Transverse colon (tissue), 4 donors: ENCODE results near the gene SLC17A3. TPM values are rescaled to one million over a fixed set of nuclear protein-coding genes. Genes with fewer than 3 reads are reported as not detected.

Experiments used
- DNase-seq: peaks from one replicate; pipeline ENCODE4 v3.0.0-alpha.2; 2019
- H3K27ac ChIP-seq, 4 donors: fragments of 200-600 bp; sonication (generic); 2 replicates each; pipeline ENCODE4 v1.5.1; 2016 to 2018; ENCODE audit warnings: inconsistent platforms in 4 of 4
- H3K27me3 ChIP-seq: fragments of 200-600 bp; sonication (generic); 2 replicates; pipeline ENCODE4 v1.5.1; 2017; ENCODE audit warnings: inconsistent platforms
- H3K36me3 ChIP-seq, 4 donors: fragments of 200-600 bp; sonication (generic); 2 replicates each; pipeline ENCODE4 v1.5.1; 2017 to 2019; ENCODE audit warnings: inconsistent platforms in 4 of 4
- H3K4me1 ChIP-seq, 4 donors: fragments of 200-600 bp; sonication (generic); 2 replicates each; pipeline ENCODE4 v1.5.1; 2017 to 2020; ENCODE audit warnings: inconsistent platforms in 4 of 4
- H3K4me3 ChIP-seq, 4 donors: fragments of 200-600 bp; sonication (generic); 1 replicate in 1 of 4; 2 replicates in 3 of 4; pipeline versions ENCODE4 v1.5.1 to v1.6.1; 2017 to 2019; ENCODE audit warnings: inconsistent platforms in 4 of 4
- H3K9me3 ChIP-seq, 2 donors: fragments of 200-600 bp; sonication (generic); 2 replicates each; pipeline ENCODE4 v1.5.1; 2017 to 2019; ENCODE audit warnings: inconsistent platforms in 2 of 2
- EP300 ChIP-seq: sonication (generic); formaldehyde crosslinking; IDR thresholded peaks from one replicate; pipeline ENCODE4 v1.6.1; 2017; ENCODE audit warnings: antibody characterized with exemption, low read depth
- POLR2A ChIP-seq: fragments of 450-650 bp; IDR thresholded peaks from one replicate; pipeline ENCODE4 v1.6.1; 2016; ENCODE audit warnings: antibody characterized with exemption, mild to moderate bottlenecking, moderate library complexity
- POLR2AphosphoS5 ChIP-seq, 3 donors: sonication (generic); formaldehyde crosslinking; IDR thresholded peaks; one replicate each; pipeline ENCODE4 v1.6.1; 2016; ENCODE audit warnings: antibody characterized with exemption in 3 of 3
- WGBS, 2 donors: methylation state at CpG; one replicate each; pipeline ENCODE4 v1.1.5; 2018; ENCODE audit warnings: low coverage in 1 of 2; 5-methylcytosine and 5-hydroxymethylcytosine counted together
- in situ Hi-C, 4 donors: fragments of 200-750 bp; cut with MboI; loops; one replicate each; pipeline versions ENCODE4 v1.15.0 to v1.15.1; 2017; ENCODE audit warnings: low sequenced_read_pairs in 3 of 4, low pct_ligation_motif_present in 1 of 4, low pct_unique_long_range_greater_than_20kb in 1 of 4
- intact Hi-C: fragments of 100-400 bp; cut with DNase I; formaldehyde crosslinking; loops from one replicate; pipeline ENCODE4 v1.15.1; 2023; ENCODE audit warnings: low total_unique reads
- total RNA-seq, 4 donors: library from RNA; depleted of rRNA; stranded (reverse); fragments of >200 nt; gene quantifications; one replicate each; pipeline ENCODE4 v1.1.0, GENCODE V29; 2016
- TF ChIP-seq, protein P1 (sequence below), 5 experiments: fragments of 200-600 bp in 3 of 5; fragments of 450-650 bp in 2 of 5; sonication (generic) in 3 of 5; IDR thresholded peaks; 1 replicate in 2 of 5; 2 replicates in 3 of 5; pipeline ENCODE4 v1.5.1; 2016 to 2017; ENCODE audit warnings: antibody characterized with exemption in 5 of 5, inconsistent platforms in 3 of 5, mild to moderate bottlenecking in 2 of 5, moderate library complexity in 1 of 5

SLC17A3 gene
- total RNA-seq, 4 donors from 2014 or later: not detected

GRCh38 chr6:25815194-25815593 lies 58.8 kb downstream of the SLC17A3 start:
- 52% methylated on average over 3 of the region's 3 CpGs for WGBS, 2 donors
- Histone ChIP-seq H3K4me3 (no peak overlapping the region), H3K27ac (no peak overlapping the region), H3K9me3 (no peaks in the 10 kb centered on the region), H3K4me1 (no peaks in the 10 kb centered on the region), H3K36me3 (no peaks in the 10 kb centered on the region), H3K27me3 (no peaks in the 10 kb centered on the region)
- TF ChIP-seq POLR2A (no peak), POLR2AphosphoS5 (IDR thresholded peaks at IDR 0.05) (no peak), EP300 (no peak)
- TF ChIP-seq, protein P1, sequence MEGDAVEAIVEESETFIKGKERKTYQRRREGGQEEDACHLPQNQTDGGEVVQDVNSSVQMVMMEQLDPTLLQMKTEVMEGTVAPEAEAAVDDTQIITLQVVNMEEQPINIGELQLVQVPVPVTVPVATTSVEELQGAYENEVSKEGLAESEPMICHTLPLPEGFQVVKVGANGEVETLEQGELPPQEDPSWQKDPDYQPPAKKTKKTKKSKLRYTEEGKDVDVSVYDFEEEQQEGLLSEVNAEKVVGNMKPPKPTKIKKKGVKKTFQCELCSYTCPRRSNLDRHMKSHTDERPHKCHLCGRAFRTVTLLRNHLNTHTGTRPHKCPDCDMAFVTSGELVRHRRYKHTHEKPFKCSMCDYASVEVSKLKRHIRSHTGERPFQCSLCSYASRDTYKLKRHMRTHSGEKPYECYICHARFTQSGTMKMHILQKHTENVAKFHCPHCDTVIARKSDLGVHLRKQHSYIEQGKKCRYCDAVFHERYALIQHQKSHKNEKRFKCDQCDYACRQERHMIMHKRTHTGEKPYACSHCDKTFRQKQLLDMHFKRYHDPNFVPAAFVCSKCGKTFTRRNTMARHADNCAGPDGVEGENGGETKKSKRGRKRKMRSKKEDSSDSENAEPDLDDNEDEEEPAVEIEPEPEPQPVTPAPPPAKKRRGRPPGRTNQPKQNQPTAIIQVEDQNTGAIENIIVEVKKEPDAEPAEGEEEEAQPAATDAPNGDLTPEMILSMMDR (IDR thresholded peaks at IDR 0.05): no peak
- in situ Hi-C loops: no loop called here
- intact Hi-C loops: no loop called here
- no peak for DNase-seq

GRCh38 chr6:25804804-25805203 lies 69.2 kb downstream of the SLC17A3 start:
- Histone ChIP-seq H3K4me3 (no peak overlapping the region), H3K36me3 (no peaks in the 10 kb centered on the region), H3K27ac (no peak overlapping the region), H3K4me1 (no peaks in the 10 kb centered on the region), H3K27me3 (no peaks in the 10 kb centered on the region), H3K9me3 (peaks cover 0 to 3% of the 10 kb centered on the region in 2 donors)
- in situ Hi-C loops: no loop called here
- intact Hi-C loops: no loop called here
- no peak for DNase-seq
- no peak for TF ChIP-seq POLR2AphosphoS5 (IDR thresholded peaks at IDR 0.05)
- WGBS, 2 donors: 36 to 61% methylated on average over 2 of the region's 2 CpGs

DNA sequence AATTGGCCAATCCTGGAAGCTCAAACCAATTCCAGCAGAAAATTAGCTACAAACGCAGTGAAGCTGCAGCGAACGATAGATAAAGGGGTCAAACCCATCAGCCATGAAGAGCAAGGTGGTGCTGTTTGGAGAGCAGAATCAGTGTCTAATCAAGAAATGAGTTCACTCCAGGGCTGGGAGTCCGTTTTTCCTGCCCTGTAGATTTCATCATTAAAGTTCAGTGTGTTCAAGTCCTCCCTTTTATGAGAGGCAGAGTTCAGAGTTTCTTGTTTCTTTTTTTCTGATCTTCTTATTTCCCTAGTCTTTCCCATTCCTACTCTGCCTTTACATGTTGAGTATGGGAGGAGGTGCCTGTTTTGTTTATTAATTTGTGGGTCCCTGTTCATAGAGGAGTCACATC lies 72.6 kb downstream of the SLC17A3 start:
- 33 to 80% methylated on average over 1 to 4 of the region's 4 CpGs for WGBS, 2 donors
- TF ChIP-seq POLR2A: no peak
- TF ChIP-seq, protein P1 (IDR thresholded peaks at IDR 0.05): no peak
- TF ChIP-seq EP300: no peak
- no peak for TF ChIP-seq POLR2AphosphoS5 (IDR thresholded peaks at IDR 0.05)
- no peak overlapping the region for H3K27ac ChIP-seq

More for the DNA sequence above, 72.6 kb downstream of the SLC17A3 start:
- no peak for DNase-seq
- Histone ChIP-seq H3K27me3 (no peaks in the 10 kb centered on the region), H3K36me3 (no peaks in the 10 kb centered on the region), H3K4me3 (no peak overlapping the region), H3K4me1 (no peaks in the 10 kb centered on the region), H3K9me3 (peaks cover 0 to 3% of the 10 kb centered on the region in 2 donors)
- in situ Hi-C loops (no loop called here), intact Hi-C loops (no loop called here)

Other genes starting within 250 kb of the SLC17A3 start
- 10 to 100 TPM in 1 of 4 donors, 1 to 10 TPM in 3; 3.6 to 13.0 (median 5.0) TPM for gene SCGN, start 222.0 kb downstream of the SLC17A3 start, total RNA-seq
- gene SLC17A4, start 119.5 kb downstream of the SLC17A3 start, total RNA-seq: 100 to 1,000 TPM in 1 of 4 donors, 10 to 100 TPM in 2, 1 to 10 TPM in 1; 6.0 to 137 (median 62.1) TPM
- not detected for gene SLC17A1, start 42.2 kb downstream of the SLC17A3 start, total RNA-seq
- not detected for gene SLC17A2, start 56.4 kb upstream of the SLC17A3 start, total RNA-seq
- 10 to 100 TPM in 2 of 4 donors, 1 to 10 TPM in 2; 9.4 to 14.4 (median 9.9) TPM for gene TRIM38, start 88.6 kb upstream of the SLC17A3 start, total RNA-seq
- gene HFE, start 213.2 kb upstream of the SLC17A3 start, total RNA-seq: 1 to 10 TPM; 1.6 to 7.8 (median 5.0) TPM